NCI-H345 treated with DMSO at 0.1 percent for 48 hours (cell line): Measurements from ENCODE around the gene TLR10.

ENCODE experiments used
- DNase-seq: peaks from one replicate; lab custom pipeline; 2025; ENCODE audit not compliant: unreplicated experiment; lab: John Stamatoyannopoulos, UW

The TLR10 gene

DNA sequence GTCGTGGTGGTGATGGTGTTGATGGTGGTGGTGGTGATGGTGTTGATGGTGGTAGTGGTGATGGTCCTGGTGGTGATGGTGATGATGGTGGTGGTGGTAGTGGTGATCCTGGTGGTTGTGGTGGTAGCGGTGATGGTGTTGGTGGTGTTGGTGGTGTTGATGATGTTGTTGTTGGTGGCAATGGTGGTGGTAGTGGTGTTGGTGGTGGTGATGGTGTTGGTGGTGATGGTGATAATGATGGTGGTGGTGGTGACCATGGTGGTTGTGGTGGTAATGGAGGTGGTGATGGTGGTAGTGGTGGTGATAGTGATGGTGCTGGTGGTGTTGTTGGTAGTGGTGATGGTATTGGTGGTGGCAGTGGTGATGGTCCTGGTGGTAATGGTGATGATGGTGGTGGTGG is 49.1 kb downstream of the TLR10 start:
- DNase-seq, result no peak

GRCh38 chr4:38730830-38731646 is 51.8 kb downstream of the TLR10 start:
- no peak for DNase-seq

DNA sequence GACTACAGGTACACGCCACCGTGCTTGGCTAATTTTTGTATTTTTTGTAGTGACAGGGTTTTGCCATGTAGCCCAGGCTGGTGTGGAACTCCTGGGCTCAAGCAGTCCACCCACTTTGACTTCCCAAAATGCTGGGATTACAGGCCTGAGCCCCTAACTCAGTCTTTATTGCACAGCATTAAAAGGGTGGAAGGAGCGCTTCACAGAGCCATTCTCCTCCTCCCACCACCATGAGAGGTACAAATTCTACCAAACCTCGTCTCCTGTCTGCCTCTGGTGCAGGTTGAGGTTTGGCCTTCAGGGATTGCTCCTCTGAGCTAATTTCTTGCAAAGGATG is 52.3 kb downstream of the TLR10 start:
- no peak for DNase-seq

- peak; percentile 37 for DNase-seq
Observed at GRCh38 chr4:38728631-38729141, 54.1 kb downstream of the TLR10 start.

DNA sequence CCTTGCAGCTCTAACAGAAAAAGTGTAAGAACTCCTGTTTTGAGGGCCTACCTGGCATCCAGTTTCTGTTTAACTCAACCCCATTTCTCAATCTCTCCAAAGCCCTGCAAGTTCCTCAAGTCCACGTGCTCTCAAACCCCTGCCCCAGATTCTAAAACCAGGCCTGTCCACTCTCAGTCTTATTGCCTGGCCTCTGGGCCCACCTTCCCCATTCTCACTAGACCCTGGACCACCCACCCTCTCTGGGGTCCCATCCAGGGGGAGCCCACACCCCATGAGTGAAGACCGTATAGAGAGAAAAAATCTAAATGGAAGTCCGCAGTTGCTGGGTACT is 58.3 kb downstream of the TLR10 start:
- no peak for DNase-seq

GRCh38 chr4:38723726-38724474 is 58.9 kb downstream of the TLR10 start:
- no peak for DNase-seq

- DNase-seq, result no peak
Observed at GRCh38 chr4:38723114-38723513, 59.7 kb downstream of the TLR10 start.
